GM12875 (cell line): ENCODE data around the gene ATG12.
"Not testable (repeated sequence)": the region's sequence is repeated elsewhere in the genome, so short reads cannot be mapped to it uniquely, and the experiment has no call there.

Source experiments
- H3K4me3 ChIP-seq: one replicate; pipeline ENCODE4 v1.5.1; 2011; ENCODE audit warnings: low read depth, low read length, control low read depth
- TF ChIP-seq, protein P1 (sequence below): IDR thresholded peaks from 2 replicates; pipeline ENCODE4 v1.5.1; 2011; ENCODE audit warnings: low read depth, mild to moderate bottlenecking, control low read depth, inconsistent platforms, low read length, moderate library complexity, borderline replicate concordance; ENCODE audit not compliant: insufficient read depth

Gene ATG12

GRCh38 chr5:115841382-115842088 lies at the start of gene ATG12, which contains the start of gene AP3S1:
TSS of gene ATG12 (minus strand) at chr5:115841565. CDS start at chr5:115841552, 13 bp downstream.
TSS of gene AP3S1 (plus strand) at chr5:115841935. CDS start at chr5:115842038, 103 bp downstream.
- TF ChIP-seq, protein P1, sequence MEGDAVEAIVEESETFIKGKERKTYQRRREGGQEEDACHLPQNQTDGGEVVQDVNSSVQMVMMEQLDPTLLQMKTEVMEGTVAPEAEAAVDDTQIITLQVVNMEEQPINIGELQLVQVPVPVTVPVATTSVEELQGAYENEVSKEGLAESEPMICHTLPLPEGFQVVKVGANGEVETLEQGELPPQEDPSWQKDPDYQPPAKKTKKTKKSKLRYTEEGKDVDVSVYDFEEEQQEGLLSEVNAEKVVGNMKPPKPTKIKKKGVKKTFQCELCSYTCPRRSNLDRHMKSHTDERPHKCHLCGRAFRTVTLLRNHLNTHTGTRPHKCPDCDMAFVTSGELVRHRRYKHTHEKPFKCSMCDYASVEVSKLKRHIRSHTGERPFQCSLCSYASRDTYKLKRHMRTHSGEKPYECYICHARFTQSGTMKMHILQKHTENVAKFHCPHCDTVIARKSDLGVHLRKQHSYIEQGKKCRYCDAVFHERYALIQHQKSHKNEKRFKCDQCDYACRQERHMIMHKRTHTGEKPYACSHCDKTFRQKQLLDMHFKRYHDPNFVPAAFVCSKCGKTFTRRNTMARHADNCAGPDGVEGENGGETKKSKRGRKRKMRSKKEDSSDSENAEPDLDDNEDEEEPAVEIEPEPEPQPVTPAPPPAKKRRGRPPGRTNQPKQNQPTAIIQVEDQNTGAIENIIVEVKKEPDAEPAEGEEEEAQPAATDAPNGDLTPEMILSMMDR = no peak

GRCh38 chr5:115888027-115888426 lies 46.7 kb upstream of the ATG12 start:
- no peak overlapping the region for H3K4me3 ChIP-seq
- TF ChIP-seq, protein P1 = no peak

More at GRCh38 chr5:115841382-115842088, at the start of gene ATG12, which contains the start of gene AP3S1:
- H3K4me3 ChIP-seq = peak within 1 kb of the TSS; percentile 98

- not testable (repeated sequence) for H3K4me3 ChIP-seq
Observed at GRCh38 chr5:115885208-115885607, 43.8 kb upstream of the ATG12 start.

DNA sequence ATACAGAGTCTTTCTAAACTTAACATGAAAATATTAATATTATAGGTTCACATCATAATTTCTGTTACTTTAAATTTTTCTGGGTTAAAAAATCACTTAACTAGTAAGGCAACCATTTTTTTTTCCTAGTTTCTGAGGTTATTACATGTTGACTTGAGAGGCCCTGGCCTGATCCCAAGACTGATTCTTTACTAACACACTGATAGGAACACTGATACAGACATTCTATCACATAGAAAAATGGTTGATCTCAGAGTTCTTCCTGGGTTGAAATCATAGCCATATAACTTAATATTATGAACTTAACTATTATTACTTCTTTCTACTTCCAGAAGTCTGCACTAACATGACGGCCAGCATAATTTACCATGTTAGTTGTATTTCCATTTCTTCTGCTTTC lies 43.3 kb upstream of the ATG12 start:
- no peak overlapping the region for H3K4me3 ChIP-seq
- TF ChIP-seq, protein P1 = no peak

DNA sequence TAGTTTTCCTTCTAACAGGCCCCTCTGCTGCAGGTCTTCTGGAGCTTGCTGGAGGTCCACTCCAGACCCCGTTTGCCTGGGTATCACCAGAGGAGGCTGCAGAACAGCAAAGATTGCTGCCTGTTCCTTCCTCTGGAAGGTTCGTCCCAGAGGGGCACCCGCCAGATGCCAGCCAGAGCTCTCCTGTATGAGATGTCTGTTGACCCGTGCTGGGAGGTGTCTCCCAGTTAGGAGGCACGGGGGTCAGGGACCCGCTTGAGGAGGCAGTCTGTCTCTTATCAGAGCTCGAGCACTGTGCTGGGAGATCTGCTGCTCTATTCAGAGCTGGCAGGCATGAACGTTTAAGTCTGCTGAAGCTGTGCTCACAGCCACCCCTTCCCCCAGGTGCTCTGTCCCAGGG lies 41.1 kb upstream of the ATG12 start:
- not testable (repeated sequence) for H3K4me3 ChIP-seq

DNA sequence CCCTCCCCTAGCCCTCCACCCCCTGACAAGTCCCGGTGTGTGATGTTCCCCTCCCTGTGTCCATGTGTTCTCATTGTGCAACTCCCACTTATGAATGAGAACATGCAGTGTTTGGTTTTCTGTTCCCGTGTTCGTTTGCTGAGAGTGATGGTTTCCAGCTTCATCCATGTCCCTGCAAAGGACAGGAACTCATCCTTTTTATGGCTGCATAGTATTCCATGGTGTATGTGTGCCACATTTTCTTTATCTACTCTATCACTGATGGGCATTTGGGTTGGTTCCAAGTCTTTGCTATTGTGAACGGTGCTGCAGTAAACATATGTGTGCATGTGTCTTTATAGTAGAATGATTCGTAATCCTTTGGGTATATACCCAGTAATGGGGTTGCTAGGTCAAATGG lies 36.0 kb upstream of the ATG12 start:
- not testable (repeated sequence) for H3K4me3 ChIP-seq

- no peak overlapping the region for H3K4me3 ChIP-seq
- TF ChIP-seq, protein P1 = no peak
Observed at GRCh38 chr5:115875447-115875846, 34.1 kb upstream of the ATG12 start.

GRCh38 chr5:115873392-115873791 lies 32.0 kb upstream of the ATG12 start:
- TF ChIP-seq, protein P1 = no peak
- no peak overlapping the region for H3K4me3 ChIP-seq

GRCh38 chr5:115872447-115872846 lies 31.1 kb upstream of the ATG12 start:
- no peak overlapping the region for H3K4me3 ChIP-seq
- TF ChIP-seq, protein P1 = no peak
